HepG2 (cell line): ENCODE data around the gene CPPED1.

ENCODE experiments used
- FOXK2 ChIP-seq: fragments of 450-650 bp; IDR thresholded peaks from 2 replicates; pipeline ENCODE4 v1.6.1; 2016
- KAT8 ChIP-seq: IDR thresholded peaks from 2 replicates; pipeline ENCODE4 v1.6.1; 2016; ENCODE audit warnings: missing genetic modification reagents, missing compliant biosample characterization
- MNT ChIP-seq: fragments of 450-650 bp; IDR thresholded peaks from 2 replicates; pipeline ENCODE4 v1.6.1; 2016
- NFRKB ChIP-seq: fragments of 450-650 bp; IDR thresholded peaks from 2 replicates; pipeline ENCODE4 v1.6.1; 2017
- POLR2A ChIP-seq, 2 experiments: IDR thresholded peaks; 2 replicates each; pipeline ENCODE4 v1.6.1; 2011; ENCODE audit warnings: low read depth in 2 of 2, low read length in 2 of 2, mild to moderate bottlenecking in 1 of 2, moderate library complexity in 1 of 2; ENCODE audit not compliant: insufficient read depth in 1 of 2
- PTBP1 ChIP-seq: fragments of 200-400 bp; formaldehyde crosslinking; IDR thresholded peaks from 2 replicates; pipeline ENCODE4 v1.6.1; 2018; ENCODE audit warnings: low read length, low read depth; ENCODE audit not compliant: poor library complexity, severe bottlenecking
- RBAK ChIP-seq: sonication (generic); formaldehyde crosslinking; IDR thresholded peaks from 2 replicates; pipeline ENCODE4 v1.5.1; 2020; ENCODE audit warnings: mild to moderate bottlenecking, missing genetic modification reagents
- ZNF24 ChIP-seq: fragments of 450-650 bp; IDR thresholded peaks from 2 replicates; pipeline ENCODE4 v1.6.1; 2017; ENCODE audit warnings: antibody characterized with exemption, mild to moderate bottlenecking
- ZNF335 ChIP-seq: sonication (generic); formaldehyde crosslinking; IDR thresholded peaks from 2 replicates; pipeline ENCODE4 v1.4.0; 2020; ENCODE audit warnings: missing genetic modification reagents
- ZNF512 ChIP-seq: sonication (generic); formaldehyde crosslinking; IDR thresholded peaks from 2 replicates; pipeline ENCODE4 v1.4.0; 2020; ENCODE audit warnings: mild to moderate bottlenecking, missing genetic modification reagents
- TF ChIP-seq, protein P1 (sequence below): sonication (generic); formaldehyde crosslinking; IDR thresholded peaks from 2 replicates; pipeline ENCODE4 v1.5.0; 2020; ENCODE audit warnings: mild to moderate bottlenecking, missing genetic modification reagents, moderate library complexity
- TF ChIP-seq, protein P2 (sequence below): sonication (generic); formaldehyde crosslinking; IDR thresholded peaks from 2 replicates; pipeline ENCODE4 v1.4.0; 2020; ENCODE audit warnings: missing genetic modification reagents
- TF ChIP-seq, protein P3 (sequence below): IDR thresholded peaks from 2 replicates; pipeline ENCODE4 v1.6.1; 2016; ENCODE audit warnings: low read depth, borderline replicate concordance
- TF ChIP-seq, protein P4 (sequence below): sonication (generic); formaldehyde crosslinking; IDR thresholded peaks from 2 replicates; pipeline ENCODE4 v1.5.0; 2020; ENCODE audit warnings: missing genetic modification reagents

- TF ChIP-seq PTBP1 (no peak), ZNF24 (no peak), POLR2A (IDR thresholded peaks at IDR 0.05; ENCODE audit: insufficient read depth in 1 of 2, low read depth in 2 of 2, low read length in 2 of 2) (no peak), ZNF512 (no peak), FOXK2 (no peak), ZNF335 (CRISPR knock-in tag) (no peak), NFRKB (no peak), MNT (no peak), RBAK (CRISPR knock-in tag) (no peak), KAT8 (CRISPR knock-in tag) (no peak)
- TF ChIP-seq, protein P1, sequence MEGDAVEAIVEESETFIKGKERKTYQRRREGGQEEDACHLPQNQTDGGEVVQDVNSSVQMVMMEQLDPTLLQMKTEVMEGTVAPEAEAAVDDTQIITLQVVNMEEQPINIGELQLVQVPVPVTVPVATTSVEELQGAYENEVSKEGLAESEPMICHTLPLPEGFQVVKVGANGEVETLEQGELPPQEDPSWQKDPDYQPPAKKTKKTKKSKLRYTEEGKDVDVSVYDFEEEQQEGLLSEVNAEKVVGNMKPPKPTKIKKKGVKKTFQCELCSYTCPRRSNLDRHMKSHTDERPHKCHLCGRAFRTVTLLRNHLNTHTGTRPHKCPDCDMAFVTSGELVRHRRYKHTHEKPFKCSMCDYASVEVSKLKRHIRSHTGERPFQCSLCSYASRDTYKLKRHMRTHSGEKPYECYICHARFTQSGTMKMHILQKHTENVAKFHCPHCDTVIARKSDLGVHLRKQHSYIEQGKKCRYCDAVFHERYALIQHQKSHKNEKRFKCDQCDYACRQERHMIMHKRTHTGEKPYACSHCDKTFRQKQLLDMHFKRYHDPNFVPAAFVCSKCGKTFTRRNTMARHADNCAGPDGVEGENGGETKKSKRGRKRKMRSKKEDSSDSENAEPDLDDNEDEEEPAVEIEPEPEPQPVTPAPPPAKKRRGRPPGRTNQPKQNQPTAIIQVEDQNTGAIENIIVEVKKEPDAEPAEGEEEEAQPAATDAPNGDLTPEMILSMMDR (CRISPR knock-in tag), result no peak
- TF ChIP-seq, protein P2, sequence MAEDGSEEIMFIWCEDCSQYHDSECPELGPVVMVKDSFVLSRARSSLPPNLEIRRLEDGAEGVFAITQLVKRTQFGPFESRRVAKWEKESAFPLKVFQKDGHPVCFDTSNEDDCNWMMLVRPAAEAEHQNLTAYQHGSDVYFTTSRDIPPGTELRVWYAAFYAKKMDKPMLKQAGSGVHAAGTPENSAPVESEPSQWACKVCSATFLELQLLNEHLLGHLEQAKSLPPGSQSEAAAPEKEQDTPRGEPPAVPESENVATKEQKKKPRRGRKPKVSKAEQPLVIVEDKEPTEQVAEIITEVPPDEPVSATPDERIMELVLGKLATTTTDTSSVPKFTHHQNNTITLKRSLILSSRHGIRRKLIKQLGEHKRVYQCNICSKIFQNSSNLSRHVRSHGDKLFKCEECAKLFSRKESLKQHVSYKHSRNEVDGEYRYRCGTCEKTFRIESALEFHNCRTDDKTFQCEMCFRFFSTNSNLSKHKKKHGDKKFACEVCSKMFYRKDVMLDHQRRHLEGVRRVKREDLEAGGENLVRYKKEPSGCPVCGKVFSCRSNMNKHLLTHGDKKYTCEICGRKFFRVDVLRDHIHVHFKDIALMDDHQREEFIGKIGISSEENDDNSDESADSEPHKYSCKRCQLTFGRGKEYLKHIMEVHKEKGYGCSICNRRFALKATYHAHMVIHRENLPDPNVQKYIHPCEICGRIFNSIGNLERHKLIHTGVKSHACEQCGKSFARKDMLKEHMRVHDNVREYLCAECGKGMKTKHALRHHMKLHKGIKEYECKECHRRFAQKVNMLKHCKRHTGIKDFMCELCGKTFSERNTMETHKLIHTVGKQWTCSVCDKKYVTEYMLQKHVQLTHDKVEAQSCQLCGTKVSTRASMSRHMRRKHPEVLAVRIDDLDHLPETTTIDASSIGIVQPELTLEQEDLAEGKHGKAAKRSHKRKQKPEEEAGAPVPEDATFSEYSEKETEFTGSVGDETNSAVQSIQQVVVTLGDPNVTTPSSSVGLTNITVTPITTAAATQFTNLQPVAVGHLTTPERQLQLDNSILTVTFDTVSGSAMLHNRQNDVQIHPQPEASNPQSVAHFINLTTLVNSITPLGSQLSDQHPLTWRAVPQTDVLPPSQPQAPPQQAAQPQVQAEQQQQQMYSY (CRISPR knock-in tag), result no peak
- TF ChIP-seq, protein P3, sequence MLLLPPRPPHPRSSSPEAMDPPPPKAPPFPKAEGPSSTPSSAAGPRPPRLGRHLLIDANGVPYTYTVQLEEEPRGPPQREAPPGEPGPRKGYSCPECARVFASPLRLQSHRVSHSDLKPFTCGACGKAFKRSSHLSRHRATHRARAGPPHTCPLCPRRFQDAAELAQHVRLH (CRISPR knock-in tag), result no peak
- TF ChIP-seq, protein P4, sequence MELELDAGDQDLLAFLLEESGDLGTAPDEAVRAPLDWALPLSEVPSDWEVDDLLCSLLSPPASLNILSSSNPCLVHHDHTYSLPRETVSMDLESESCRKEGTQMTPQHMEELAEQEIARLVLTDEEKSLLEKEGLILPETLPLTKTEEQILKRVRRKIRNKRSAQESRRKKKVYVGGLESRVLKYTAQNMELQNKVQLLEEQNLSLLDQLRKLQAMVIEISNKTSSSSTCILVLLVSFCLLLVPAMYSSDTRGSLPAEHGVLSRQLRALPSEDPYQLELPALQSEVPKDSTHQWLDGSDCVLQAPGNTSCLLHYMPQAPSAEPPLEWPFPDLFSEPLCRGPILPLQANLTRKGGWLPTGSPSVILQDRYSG (CRISPR knock-in tag), result no peak
These were observed 99.8 kb downstream of the CPPED1 start for GRCh38 chr16:12703935-12704334.
